D341Med (cell line): ENCODE data around the gene CDH22.

ENCODE experiments used
- DNase-seq: peaks from one replicate; pipeline ENCODE4 v3.0.0; 2012; ENCODE audit warnings: low spot score

CDH22 gene

GRCh38 chr20:46192376-46192944 is 115.8 kb downstream of the CDH22 start:
- DNase-seq: no peak

- DNase-seq: no peak
Measured at GRCh38 chr20:46191611-46192010, 116.7 kb downstream of the CDH22 start.

- no peak for DNase-seq
Measured at GRCh38 chr20:46191168-46191540, 117.1 kb downstream of the CDH22 start.

- DNase-seq: no peak
Measured at GRCh38 chr20:46190478-46191167, 117.7 kb downstream of the CDH22 start.

GRCh38 chr20:46188866-46189541 is 119.3 kb downstream of the CDH22 start:
- no peak for DNase-seq

- no peak for DNase-seq
Measured at GRCh38 chr20:46186210-46186609, 122.1 kb downstream of the CDH22 start.

GRCh38 chr20:46185353-46185752 is 122.9 kb downstream of the CDH22 start:
- DNase-seq: no peak

- DNase-seq: no peak
Measured at GRCh38 chr20:46183768-46184167, 124.5 kb downstream of the CDH22 start.

GRCh38 chr20:46182276-46183200 is 125.8 kb downstream of the CDH22 start:
- no peak for DNase-seq

GRCh38 chr20:46179862-46180261 is 128.4 kb downstream of the CDH22 start:
- DNase-seq: no peak

- no peak for DNase-seq
Measured at GRCh38 chr20:46178891-46179290, 129.4 kb downstream of the CDH22 start.

- DNase-seq: no peak
Measured at GRCh38 chr20:46177768-46178167, 130.5 kb downstream of the CDH22 start.

- no peak for DNase-seq
Measured at GRCh38 chr20:46176739-46177378, 131.4 kb downstream of the CDH22 start.

GRCh38 chr20:46175127-46175494 is 133.2 kb downstream of the CDH22 start:
- DNase-seq: no peak

- no peak for DNase-seq
Measured at GRCh38 chr20:46174469-46175126, 133.7 kb downstream of the CDH22 start.

GRCh38 chr20:46173652-46174468 is 134.4 kb downstream of the CDH22 start:
- DNase-seq: no peak

- DNase-seq: no peak
Measured at GRCh38 chr20:46172961-46173536, 135.2 kb downstream of the CDH22 start.

- no peak for DNase-seq
Measured at GRCh38 chr20:46172455-46172854, 135.8 kb downstream of the CDH22 start.

- DNase-seq: no peak
Measured at GRCh38 chr20:46171909-46172308, 136.4 kb downstream of the CDH22 start.

- DNase-seq: no peak
Measured at GRCh38 chr20:46171476-46171875, 136.8 kb downstream of the CDH22 start.
